Osteoblast (primary cell): ENCODE measurements around the gene PGLYRP4. TPM values are rescaled to one million over a fixed set of nuclear protein-coding genes. Genes with fewer than 3 reads are reported as not detected.

Source experiments
- DNase-seq: peaks from one replicate; pipeline ENCODE4 v3.0.0; 2011; ENCODE audit warnings: low spot score, mixed read lengths; ENCODE audit not compliant: insufficient read length; ENCODE audit errors: missing footprints
- H2AFZ ChIP-seq: 2 replicates; pipeline ENCODE4 v1.6.0; 2011; ENCODE audit warnings: mild to moderate bottlenecking, low read length
- H3K27ac ChIP-seq: 2 replicates; pipeline ENCODE4 v1.5.1; 2011; ENCODE audit warnings: mild to moderate bottlenecking, low read depth, low read length, moderate library complexity
- H3K27me3 ChIP-seq: 2 replicates; pipeline ENCODE4 v1.6.0; 2012; ENCODE audit warnings: mild to moderate bottlenecking, control low read depth, inconsistent platforms, low read length, moderate library complexity; ENCODE audit not compliant: insufficient read depth
- H3K36me3 ChIP-seq: 2 replicates; pipeline ENCODE4 v1.5.1; 2011; ENCODE audit warnings: mild to moderate bottlenecking, low read length, control low read depth, moderate library complexity; ENCODE audit not compliant: insufficient read depth
- H3K4me1 ChIP-seq: 2 replicates; pipeline ENCODE4 v1.5.1; 2011; ENCODE audit warnings: mild to moderate bottlenecking, low read length, control low read depth, moderate library complexity; ENCODE audit not compliant: insufficient read depth
- H3K4me2 ChIP-seq: 2 replicates; pipeline ENCODE4 v1.6.0; 2011; ENCODE audit warnings: mild to moderate bottlenecking, low read length; ENCODE audit not compliant: insufficient read depth
- H3K4me3 ChIP-seq: fragments of 200-600 bp; sonication (generic); 3 replicates; pipeline ENCODE4 v1.5.1; 2012; ENCODE audit warnings: mild to moderate bottlenecking, low read length, inconsistent platforms; ENCODE audit not compliant: insufficient read depth
- H3K79me2 ChIP-seq: 2 replicates; pipeline ENCODE4 v1.6.0; 2012; ENCODE audit warnings: mild to moderate bottlenecking, low read length, control low read depth, inconsistent platforms; ENCODE audit not compliant: insufficient read depth
- H3K9me3 ChIP-seq: 2 replicates; pipeline ENCODE4 v1.5.1; 2011; ENCODE audit warnings: low read depth, low read length, control low read depth
- H4K20me1 ChIP-seq: 2 replicates; pipeline ENCODE4 v1.6.0; 2012; ENCODE audit warnings: mild to moderate bottlenecking, low read length, control low read depth; ENCODE audit not compliant: insufficient read depth
- total RNA-seq: library from RNA; depleted of rRNA; stranded (reverse); fragments of >200 nt; gene quantifications from 2 replicates; pipeline ENCODE4 v1.2.3, GENCODE V29; 2012
- TF ChIP-seq, protein P1 (sequence below): IDR thresholded peaks from 2 replicates; pipeline ENCODE4 v1.5.1; 2011; ENCODE audit warnings: mild to moderate bottlenecking, low read depth, low read length, moderate library complexity; ENCODE audit errors: extremely low read depth

Gene PGLYRP4
- total RNA-seq, 1 donor = not detected

DNA sequence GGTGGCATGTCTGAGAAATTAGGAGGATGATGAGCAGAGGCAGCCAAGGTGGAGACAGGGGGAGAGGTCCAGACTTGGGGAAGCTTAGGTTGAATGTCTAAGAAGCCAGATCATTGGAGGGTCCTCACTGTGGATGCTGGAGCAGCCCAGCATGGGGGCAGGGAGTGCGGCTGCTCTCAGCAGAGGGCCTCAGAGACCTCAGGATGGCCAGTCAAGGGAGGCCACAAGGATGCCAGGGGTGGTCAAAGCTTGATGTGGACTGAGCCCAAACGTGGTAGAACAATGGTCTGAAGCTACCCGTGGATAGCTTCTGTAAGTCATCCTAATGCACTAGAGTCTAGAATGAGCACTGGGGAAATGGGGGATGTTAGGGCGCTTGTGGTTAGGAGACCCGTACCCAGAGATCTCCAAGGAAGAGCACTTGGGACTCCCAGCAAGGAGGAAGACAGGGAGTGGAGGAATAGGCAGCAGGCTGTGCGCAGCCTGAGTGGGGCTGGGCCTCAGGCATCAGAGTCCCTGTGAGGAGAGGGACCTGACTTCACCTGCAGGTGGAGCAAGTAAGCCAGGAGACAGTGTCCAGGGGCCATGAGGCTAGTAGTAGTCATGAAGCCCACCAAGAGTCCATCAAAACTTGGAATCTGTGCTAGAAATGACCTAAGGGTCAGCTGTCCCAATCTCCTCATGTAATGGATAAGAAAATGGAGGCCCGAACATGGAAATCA is 4.7 kb upstream of the PGLYRP4 start:
- Histone ChIP-seq H3K4me1 (no peaks in the 10 kb centered on the region), H4K20me1 (no peaks in the 10 kb centered on the region), H2AFZ (no peak overlapping the region), H3K36me3 (no peaks in the 10 kb centered on the region), H3K27ac (no peak overlapping the region), H3K9me3 (no peaks in the 10 kb centered on the region), H3K4me3 (no peak overlapping the region), H3K27me3 (peaks cover 9% of the 10 kb centered on the region), H3K79me2 (no peaks in the 10 kb centered on the region), H3K4me2 (no peak overlapping the region)
- peak; percentile 44 for DNase-seq
- TF ChIP-seq, protein P1, sequence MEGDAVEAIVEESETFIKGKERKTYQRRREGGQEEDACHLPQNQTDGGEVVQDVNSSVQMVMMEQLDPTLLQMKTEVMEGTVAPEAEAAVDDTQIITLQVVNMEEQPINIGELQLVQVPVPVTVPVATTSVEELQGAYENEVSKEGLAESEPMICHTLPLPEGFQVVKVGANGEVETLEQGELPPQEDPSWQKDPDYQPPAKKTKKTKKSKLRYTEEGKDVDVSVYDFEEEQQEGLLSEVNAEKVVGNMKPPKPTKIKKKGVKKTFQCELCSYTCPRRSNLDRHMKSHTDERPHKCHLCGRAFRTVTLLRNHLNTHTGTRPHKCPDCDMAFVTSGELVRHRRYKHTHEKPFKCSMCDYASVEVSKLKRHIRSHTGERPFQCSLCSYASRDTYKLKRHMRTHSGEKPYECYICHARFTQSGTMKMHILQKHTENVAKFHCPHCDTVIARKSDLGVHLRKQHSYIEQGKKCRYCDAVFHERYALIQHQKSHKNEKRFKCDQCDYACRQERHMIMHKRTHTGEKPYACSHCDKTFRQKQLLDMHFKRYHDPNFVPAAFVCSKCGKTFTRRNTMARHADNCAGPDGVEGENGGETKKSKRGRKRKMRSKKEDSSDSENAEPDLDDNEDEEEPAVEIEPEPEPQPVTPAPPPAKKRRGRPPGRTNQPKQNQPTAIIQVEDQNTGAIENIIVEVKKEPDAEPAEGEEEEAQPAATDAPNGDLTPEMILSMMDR = peak; percentile 30

- TF ChIP-seq, protein P1 = peak; percentile 96
- Histone ChIP-seq H2AFZ (no peak overlapping the region), H3K36me3 (no peaks in the 10 kb centered on the region), H3K27me3 (peaks cover 14% of the 10 kb centered on the region), H3K4me2 (no peak overlapping the region), H3K27ac (no peak overlapping the region), H3K9me3 (no peaks in the 10 kb centered on the region), H4K20me1 (no peaks in the 10 kb centered on the region), H3K4me3 (no peak overlapping the region), H3K4me1 (no peaks in the 10 kb centered on the region), H3K79me2 (no peaks in the 10 kb centered on the region)
- DNase-seq = peak; percentile 94
Observed at GRCh38 chr1:153352523-153352922, 3.9 kb upstream of the PGLYRP4 start.

GRCh38 chr1:153350321-153350957 is 1.8 kb upstream of the PGLYRP4 start:
- H3K4me2 ChIP-seq = no peak overlapping the region
- no peaks in the 10 kb centered on the region for H3K36me3 ChIP-seq
- no peaks in the 10 kb centered on the region for H3K4me1 ChIP-seq
- DNase-seq = no peak
- H3K79me2 ChIP-seq = no peaks in the 10 kb centered on the region
- TF ChIP-seq, protein P1 = no peak
- H2AFZ ChIP-seq = no peak overlapping the region
- peaks cover 24% of the 10 kb centered on the region for H3K27me3 ChIP-seq
- no peaks in the 10 kb centered on the region for H4K20me1 ChIP-seq
- no peak overlapping the region for H3K27ac ChIP-seq
- H3K9me3 ChIP-seq = no peaks in the 10 kb centered on the region
- H3K4me3 ChIP-seq = no peak overlapping the region
